K562 (cell line): ENCODE data around the gene ASGR2. TPM values are rescaled to one million over a fixed set of nuclear protein-coding genes. Genes with fewer than 3 reads are reported as not detected.

ENCODE experiments used
- ATAC-seq: fragments of 200-7000 bp; cut with Tn5 transposase; 3 replicates; pipeline ENCODE4 v1.9.1; 2020; ENCODE audit warnings: moderate library complexity
- BruUV-seq: library from RNA; stranded (reverse); fragments of 400-500 nt; replicated peaks from 2 replicates; lab custom pipeline; 2021; lab: Mats Ljungman, UMichigan
- CTCF ChIA-PET: fragments of 300-600 bp; formaldehyde crosslinking; extraction: SDS; loops from one replicate; lab custom pipeline; 2021; ENCODE audit warnings: low intra/inter-chr PET ratio; lab: Yijun Ruan, JAX
- POLR2A ChIA-PET: fragments of 300-600, 350-650 bp; sonication (Branson Sonifier 250); formaldehyde crosslinking; extraction: SDS; loops from one replicate; lab custom pipeline; 2021; ENCODE audit warnings: antibody characterized with exemption, inconsistent platforms; lab: Yijun Ruan, JAX
- DNase-seq, 4 experiments: peaks; one replicate each; pipeline versions ENCODE4 v3.0.0 to v3.0.0-alpha.2; 2011 to 2018; ENCODE audit warnings: low spot score in 3 of 4, mixed read lengths in 3 of 4; ENCODE audit errors: extremely low read depth in 1 of 4
- FAIRE-seq: peaks from 2 replicates; lab custom pipeline; 2011; peaks lifted over from hg19 to GRCh38; lab: Jason Lieb, UNC
- H2AFZ ChIP-seq: 2 replicates; pipeline ENCODE4 v1.6.0; 2011; ENCODE audit warnings: low read depth, low read length, control low read depth, inconsistent platforms
- H3K27ac ChIP-seq: fragments of 200-600 bp; 3 replicates; pipeline ENCODE4 v1.8.0; 2011; ENCODE audit warnings: low read depth, mild to moderate bottlenecking, control low read depth, inconsistent platforms, low read length, moderate library complexity, mixed read lengths; ENCODE audit errors: extremely low read depth
- H3K27me3 ChIP-seq, 2 experiments: fragments of 300-600 bp in 1 of 2; 2 replicates in 1 of 2; 3 replicates in 1 of 2; pipeline versions ENCODE4 v1.6.0 to v1.8.0; 2011; ENCODE audit warnings: inconsistent platforms in 2 of 2, low read length in 2 of 2, mild to moderate bottlenecking in 1 of 2, mixed read lengths in 1 of 2, moderate library complexity in 1 of 2; ENCODE audit not compliant: control insufficient read depth in 2 of 2, insufficient read depth in 2 of 2
- H3K36me3 ChIP-seq: fragments of 300-600 bp; 3 replicates; pipeline ENCODE4 v1.8.0; 2011; ENCODE audit warnings: mild to moderate bottlenecking, low read length, inconsistent platforms; ENCODE audit not compliant: control insufficient read depth, insufficient read depth
- H3K4me1 ChIP-seq, 2 experiments: fragments of 200-600 bp in 1 of 2; replicated peaks in 1 of 2; 2 replicates in 1 of 2; 3 replicates in 1 of 2; pipeline versions ENCODE4 v1.5.1 to v1.8.0; 2011; ENCODE audit warnings: inconsistent platforms in 2 of 2, low read length in 2 of 2, mild to moderate bottlenecking in 1 of 2, mixed read lengths in 1 of 2, moderate library complexity in 1 of 2; ENCODE audit not compliant: control insufficient read depth in 2 of 2, insufficient read depth in 2 of 2
- H3K4me2 ChIP-seq: 2 replicates; pipeline ENCODE4 v1.6.1; 2011; ENCODE audit warnings: low read length, control low read depth, inconsistent platforms, mixed read lengths; ENCODE audit not compliant: insufficient read depth
- H3K4me3 ChIP-seq: fragments of 200-600 bp; sonication (generic), shearing (Covaris generic); 2 replicates; pipeline ENCODE4 v1.5.1; 2016; ENCODE audit warnings: control low read depth, inconsistent platforms
- H3K79me2 ChIP-seq: fragments of 200-600 bp; 3 replicates; pipeline ENCODE4 v1.8.0; 2011; ENCODE audit warnings: low read length, inconsistent platforms; ENCODE audit not compliant: control insufficient read depth, insufficient read depth
- H3K9ac ChIP-seq, 2 experiments: 2 replicates each; pipeline versions ENCODE4 v1.6.0 to v1.6.1; 2011; ENCODE audit warnings: low read depth in 2 of 2, low read length in 2 of 2, control low read depth in 1 of 2, inconsistent platforms in 1 of 2, mild to moderate bottlenecking in 1 of 2, mixed read lengths in 1 of 2; ENCODE audit not compliant: insufficient read depth in 1 of 2
- H3K9me1 ChIP-seq: one replicate; pipeline ENCODE4 v1.6.0; 2011; ENCODE audit warnings: inconsistent platforms, mild to moderate bottlenecking, low read length, moderate library complexity; ENCODE audit not compliant: control insufficient read depth, insufficient read depth
- H3K9me3 ChIP-seq: replicated peaks from 2 replicates; pipeline ENCODE4 v1.5.1; 2011; ENCODE audit warnings: low read depth, low read length, inconsistent platforms; ENCODE audit not compliant: control insufficient read depth, insufficient read depth
- H4K20me1 ChIP-seq: replicated peaks from 2 replicates; pipeline ENCODE4 v1.6.1; 2011; ENCODE audit warnings: low read length, inconsistent platforms, mixed read lengths; ENCODE audit not compliant: control insufficient read depth, insufficient read depth
- FOXJ2 ChIP-seq: fragments of 200-800 bp; sonication (Bioruptor generic); IDR thresholded peaks from 2 replicates; pipeline ENCODE4 v1.6.1; 2016; ENCODE audit warnings: missing genetic modification characterization, missing compliant biosample characterization
- KDM1A ChIP-seq, 2 experiments: fragments of 450-650 bp; IDR thresholded peaks; 2 replicates each; pipeline ENCODE4 v1.6.1; 2016; ENCODE audit warnings: mild to moderate bottlenecking in 2 of 2
- MCM7 ChIP-seq, 2 experiments: fragments of 450-650 bp; IDR thresholded peaks; 2 replicates each; pipeline ENCODE4 v1.6.1; 2016 to 2018
- REST ChIP-seq, 2 experiments: fragments of 450-650 bp; formaldehyde crosslinking in 1 of 2; IDR thresholded peaks; 2 replicates each; pipeline versions ENCODE4 v1.4.0 to v1.6.1; 2014 to 2020; ENCODE audit warnings: mild to moderate bottlenecking in 2 of 2, borderline replicate concordance in 1 of 2, low read depth in 1 of 2
- SMAD3 ChIP-seq: fragments of 450-650 bp; formaldehyde crosslinking; conservative IDR thresholded peaks from 2 replicates; pipeline ENCODE4 v1.4.0; 2020; ENCODE audit warnings: mild to moderate bottlenecking
- WGBS: fragments of 100-300 bp; shearing (Covaris generic); methylation state at CpG from one replicate; pipeline ENCODE4 v1.1.6; 2016; ENCODE audit warnings: low coverage, mixed read lengths; ENCODE audit not compliant: insufficient coverage; ENCODE audit errors: missing lambda C conversion rate; 5-methylcytosine and 5-hydroxymethylcytosine counted together
- in situ Hi-C: fragments of 300-500 bp; cut with MboI; formaldehyde crosslinking; loops from 4 replicates; pipeline ENCODE4 v1.15.0; 2018; ENCODE audit warnings: inconsistent platforms, mixed read lengths
- intact Hi-C: fragments of 100-400 bp; cut with micrococcal nuclease; formaldehyde crosslinking; loops from 2 replicates; pipeline ENCODE4 v1.14.2; 2022
- polyA plus RNA-seq, 8 experiments: library from polyadenylated mRNA; depleted of rRNA in 4 of 8; stranded (reverse) in 5 of 8; unstranded in 3 of 8; fragments of >200 nt; fragmentation: Nextera tagmentation in 2 of 8; fragmentation: Illumina TruSeq in 1 of 8; extraction: Ambion mirVana in 2 of 8; extraction: Trizol in 1 of 8; gene quantifications; 2 replicates each; pipeline versions ENCODE4 v1.2.1 to v1.2.3, GENCODE V29; 2011 to 2014; ENCODE audit warnings: inconsistent platforms in 1 of 8, missing spikeins in 1 of 8
- total RNA-seq, 7 experiments: library from RNA; depleted of rRNA in 6 of 7; stranded (reverse); fragments of >200 nt in 6 of 7; fragmentation: Illumina TruSeq in 2 of 7; extraction: Trizol in 2 of 7; gene quantifications; 2 replicates each; pipeline versions ENCODE4 v1.2.1 to v1.2.3, GENCODE V29; 2011 to 2021; ENCODE audit warnings: low replicate concordance in 1 of 7
- TF ChIP-seq, protein P1 (sequence below): fragments of 450-650 bp; IDR thresholded peaks from 2 replicates; pipeline ENCODE4 v1.7.1; 2018; ENCODE audit warnings: mild to moderate bottlenecking, low read depth; ENCODE audit not compliant: partially characterized antibody

Gene ASGR2
- total and polyA plus RNA-seq, 9 of the 15 experiments (the other 6 are each of a cell fraction or from before 2014, with no cell fraction given) = not detected

DNA sequence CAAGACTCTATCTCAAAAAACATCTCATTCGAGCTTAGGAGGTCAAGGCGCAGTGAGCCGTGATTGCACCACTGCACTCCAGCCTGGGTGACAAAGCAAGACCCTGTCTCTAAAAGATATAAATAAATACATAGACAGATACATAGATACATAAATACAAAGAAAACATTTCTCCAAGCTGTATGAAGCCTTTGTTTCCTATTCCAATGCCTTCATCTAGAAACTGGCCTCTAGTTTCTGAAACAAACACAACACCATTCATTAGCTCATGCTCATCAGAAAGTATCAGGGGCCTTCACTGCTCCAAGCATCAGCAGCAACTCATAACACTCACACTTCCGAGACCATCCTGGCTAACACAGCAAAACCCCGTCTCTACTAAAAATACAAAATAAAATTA lies 10.3 kb upstream of the ASGR2 start (continued):
- TF ChIP-seq, protein P1, sequence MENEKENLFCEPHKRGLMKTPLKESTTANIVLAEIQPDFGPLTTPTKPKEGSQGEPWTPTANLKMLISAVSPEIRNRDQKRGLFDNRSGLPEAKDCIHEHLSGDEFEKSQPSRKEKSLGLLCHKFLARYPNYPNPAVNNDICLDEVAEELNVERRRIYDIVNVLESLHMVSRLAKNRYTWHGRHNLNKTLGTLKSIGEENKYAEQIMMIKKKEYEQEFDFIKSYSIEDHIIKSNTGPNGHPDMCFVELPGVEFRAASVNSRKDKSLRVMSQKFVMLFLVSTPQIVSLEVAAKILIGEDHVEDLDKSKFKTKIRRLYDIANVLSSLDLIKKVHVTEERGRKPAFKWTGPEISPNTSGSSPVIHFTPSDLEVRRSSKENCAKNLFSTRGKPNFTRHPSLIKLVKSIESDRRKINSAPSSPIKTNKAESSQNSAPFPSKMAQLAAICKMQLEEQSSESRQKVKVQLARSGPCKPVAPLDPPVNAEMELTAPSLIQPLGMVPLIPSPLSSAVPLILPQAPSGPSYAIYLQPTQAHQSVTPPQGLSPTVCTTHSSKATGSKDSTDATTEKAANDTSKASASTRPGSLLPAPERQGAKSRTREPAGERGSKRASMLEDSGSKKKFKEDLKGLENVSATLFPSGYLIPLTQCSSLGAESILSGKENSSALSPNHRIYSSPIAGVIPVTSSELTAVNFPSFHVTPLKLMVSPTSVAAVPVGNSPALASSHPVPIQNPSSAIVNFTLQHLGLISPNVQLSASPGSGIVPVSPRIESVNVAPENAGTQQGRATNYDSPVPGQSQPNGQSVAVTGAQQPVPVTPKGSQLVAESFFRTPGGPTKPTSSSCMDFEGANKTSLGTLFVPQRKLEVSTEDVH = no peak

GRCh38 chr17:7123844-7124243 lies 9.2 kb upstream of the ASGR2 start:
- Histone ChIP-seq H3K4me3 (no peak overlapping the region), H3K9ac (no peak overlapping the region), H4K20me1 (no peaks in the 10 kb centered on the region), H3K36me3 (no peaks in the 10 kb centered on the region), H3K4me2 (no peak overlapping the region), H3K9me1 (no peaks in the 10 kb centered on the region), H3K9me3 (no peaks in the 10 kb centered on the region), H3K27me3 (peaks cover 0 to 39% of the 10 kb centered on the region in 2 experiments; a peak in 3 of 5 replicates), H3K79me2 (no peaks in the 10 kb centered on the region), H3K4me1 (no peaks in the 10 kb centered on the region; a peak in 1 of 5 replicates), H3K27ac (no peak overlapping the region), H2AFZ (no peak overlapping the region)
- WGBS = 0% methylated on average over 4 of the region's 4 CpGs
- CTCF ChIA-PET = no interaction called here
- intact Hi-C loops (no loop called here), in situ Hi-C loops (no loop called here)
- BruUV-seq = no TSS peak
- POLR2A ChIA-PET = no interaction called here
- DNase-seq (no peak), ATAC-seq (no peak), FAIRE-seq (no peak)
- TF ChIP-seq MCM7 (IDR thresholded peaks at IDR 0.05) = no peak
- TF ChIP-seq SMAD3 = no peak
- no peak for TF ChIP-seq REST (IDR thresholded peaks at IDR 0.05; ENCODE audit: borderline replicate concordance)
- TF ChIP-seq REST (CRISPR knock-in tag; IDR thresholded peaks at IDR 0.05; ENCODE audit: low read depth) = no peak
- TF ChIP-seq KDM1A (IDR thresholded peaks at IDR 0.05) = no peak
- no peak for TF ChIP-seq FOXJ2 (tag)
